HEK293 (cell line): ENCODE measurements around the gene LMO7.
A peak's percentile ranks its signal among the peaks of the same experiment; 100 is the strongest.

Source experiments
- HOXD13 ChIP-seq: sonication (generic); formaldehyde crosslinking; IDR thresholded peaks from 2 replicates; pipeline ENCODE4 v1.8.0; 2022; ENCODE audit warnings: missing genetic modification reagents, borderline replicate concordance
- KLF16 ChIP-seq: fragments of 450-650 bp; formaldehyde crosslinking; IDR thresholded peaks from 2 replicates; pipeline ENCODE4 v1.5.1; 2017; ENCODE audit warnings: missing biosample characterization, missing genetic modification characterization
- KLF7 ChIP-seq: fragments of 450-650 bp; formaldehyde crosslinking; IDR thresholded peaks from 2 replicates; pipeline ENCODE4 v1.5.1; 2016; ENCODE audit warnings: missing biosample characterization, missing genetic modification characterization, borderline replicate concordance
- KLF9 ChIP-seq: fragments of 450-650 bp; formaldehyde crosslinking; IDR thresholded peaks from 2 replicates; pipeline ENCODE4 v1.5.1; 2016; ENCODE audit warnings: missing biosample characterization, missing genetic modification characterization, low read depth
- PRDM6 ChIP-seq: fragments of 450-650 bp; formaldehyde crosslinking; IDR thresholded peaks from 2 replicates; pipeline ENCODE4 v1.5.1; 2017; ENCODE audit warnings: missing biosample characterization, missing genetic modification characterization
- RBAK ChIP-seq: fragments of 450-650 bp; formaldehyde crosslinking; IDR thresholded peaks from 2 replicates; pipeline ENCODE4 v1.5.1; 2016; ENCODE audit warnings: missing biosample characterization, missing genetic modification characterization
- REST ChIP-seq: fragments of 450-650 bp; formaldehyde crosslinking; IDR thresholded peaks from 2 replicates; pipeline ENCODE4 v1.5.1; 2016; ENCODE audit warnings: missing biosample characterization, missing genetic modification characterization
- YY1 ChIP-seq: fragments of 450-650 bp; formaldehyde crosslinking; IDR thresholded peaks from 2 replicates; pipeline ENCODE4 v1.5.1; 2018; ENCODE audit warnings: missing biosample characterization, missing genetic modification characterization
- YY2 ChIP-seq: fragments of 450-650 bp; formaldehyde crosslinking; IDR thresholded peaks from 2 replicates; pipeline ENCODE4 v1.5.1; 2016; ENCODE audit warnings: missing biosample characterization, missing genetic modification characterization
- ZBTB17 ChIP-seq: fragments of 450-650 bp; formaldehyde crosslinking; IDR thresholded peaks from 2 replicates; pipeline ENCODE4 v1.5.1; 2016; ENCODE audit warnings: missing biosample characterization, missing genetic modification characterization
- ZBTB20 ChIP-seq: fragments of 450-650 bp; formaldehyde crosslinking; IDR thresholded peaks from 2 replicates; pipeline ENCODE4 v1.5.1; 2016; ENCODE audit warnings: missing biosample characterization, missing genetic modification characterization
- ZBTB44 ChIP-seq: fragments of 450-650 bp; IDR thresholded peaks from 2 replicates; pipeline ENCODE4 v1.5.1; 2018; ENCODE audit warnings: missing biosample characterization, mild to moderate bottlenecking, missing genetic modification characterization
- ZFHX2 ChIP-seq: fragments of 450-650 bp; formaldehyde crosslinking; conservative IDR thresholded peaks from 2 replicates; pipeline ENCODE4 v1.5.1; 2016; ENCODE audit warnings: missing biosample characterization, missing genetic modification characterization
- ZFP69B ChIP-seq: fragments of 450-650 bp; formaldehyde crosslinking; IDR thresholded peaks from 2 replicates; pipeline ENCODE4 v1.5.1; 2016; ENCODE audit warnings: missing biosample characterization, missing genetic modification characterization
- ZNF133 ChIP-seq: fragments of 450-650 bp; formaldehyde crosslinking; IDR thresholded peaks from 2 replicates; pipeline ENCODE4 v1.5.1; 2016; ENCODE audit warnings: missing biosample characterization, missing genetic modification characterization
- ZNF148 ChIP-seq: fragments of 450-650 bp; formaldehyde crosslinking; IDR thresholded peaks from 2 replicates; pipeline ENCODE4 v1.5.0; 2017; ENCODE audit warnings: missing biosample characterization, missing genetic modification characterization, borderline replicate concordance
- ZNF175 ChIP-seq: fragments of 450-650 bp; formaldehyde crosslinking; IDR thresholded peaks from 2 replicates; pipeline ENCODE4 v1.5.1; 2016; ENCODE audit warnings: missing biosample characterization, missing genetic modification characterization
- ZNF23 ChIP-seq: fragments of 450-650 bp; formaldehyde crosslinking; IDR thresholded peaks from 2 replicates; pipeline ENCODE4 v1.5.1; 2016; ENCODE audit warnings: missing biosample characterization, missing genetic modification characterization, borderline replicate concordance
- ZNF24 ChIP-seq: fragments of 450-650 bp; formaldehyde crosslinking; IDR thresholded peaks from 2 replicates; pipeline ENCODE4 v1.5.1; 2016; ENCODE audit warnings: missing biosample characterization, missing genetic modification characterization
- ZNF248 ChIP-seq: fragments of 450-650 bp; formaldehyde crosslinking; IDR thresholded peaks from 2 replicates; pipeline ENCODE4 v1.5.1; 2017; ENCODE audit warnings: missing biosample characterization, missing genetic modification characterization
- ZNF292 ChIP-seq: fragments of 450-650 bp; formaldehyde crosslinking; IDR thresholded peaks from 2 replicates; pipeline ENCODE4 v1.5.1; 2016; ENCODE audit warnings: low read depth, missing biosample characterization, missing genetic modification characterization, borderline replicate concordance
- ZNF311 ChIP-seq: fragments of 450-650 bp; formaldehyde crosslinking; IDR thresholded peaks from 2 replicates; pipeline ENCODE4 v1.5.1; 2017; ENCODE audit warnings: missing biosample characterization, missing genetic modification characterization, borderline replicate concordance
- ZNF37A ChIP-seq: fragments of 450-650 bp; IDR thresholded peaks from 2 replicates; pipeline ENCODE4 v1.5.1; 2018; ENCODE audit warnings: missing biosample characterization, missing genetic modification characterization
- ZNF391 ChIP-seq: fragments of 450-650 bp; formaldehyde crosslinking; IDR thresholded peaks from 2 replicates; pipeline ENCODE4 v1.5.1; 2016; ENCODE audit warnings: low read depth, missing biosample characterization, missing genetic modification characterization, borderline replicate concordance
- ZNF423 ChIP-seq: fragments of 450-650 bp; formaldehyde crosslinking; IDR thresholded peaks from 2 replicates; pipeline ENCODE4 v1.5.1; 2016; ENCODE audit warnings: missing biosample characterization, missing genetic modification characterization
- ZNF426 ChIP-seq: fragments of 450-650 bp; formaldehyde crosslinking; IDR thresholded peaks from 2 replicates; pipeline ENCODE4 v1.5.1; 2017; ENCODE audit warnings: missing biosample characterization, missing genetic modification characterization, mild to moderate bottlenecking, inconsistent platforms, moderate library complexity
- ZNF473 ChIP-seq: fragments of 450-650 bp; formaldehyde crosslinking; IDR thresholded peaks from 2 replicates; pipeline ENCODE4 v1.5.1; 2017; ENCODE audit warnings: missing biosample characterization, missing genetic modification characterization
- ZNF529 ChIP-seq: fragments of 450-650 bp; formaldehyde crosslinking; IDR thresholded peaks from 2 replicates; pipeline ENCODE4 v1.5.1; 2017; ENCODE audit warnings: missing genetic modification characterization, missing biosample characterization; ENCODE audit not compliant: insufficient replicate concordance
- ZNF560 ChIP-seq: fragments of 450-650 bp; formaldehyde crosslinking; IDR thresholded peaks from 2 replicates; pipeline ENCODE4 v1.5.1; 2017; ENCODE audit warnings: missing biosample characterization, missing genetic modification characterization, borderline replicate concordance
- ZNF639 ChIP-seq: fragments of 450-650 bp; formaldehyde crosslinking; IDR thresholded peaks from 2 replicates; pipeline ENCODE4 v1.5.1; 2016; ENCODE audit warnings: missing biosample characterization, missing genetic modification characterization
- ZNF707 ChIP-seq: fragments of 450-650 bp; formaldehyde crosslinking; IDR thresholded peaks from 2 replicates; pipeline ENCODE4 v1.5.1; 2016; ENCODE audit warnings: missing biosample characterization, missing genetic modification characterization
- ZNF837 ChIP-seq: fragments of 450-650 bp; formaldehyde crosslinking; IDR thresholded peaks from 2 replicates; pipeline ENCODE4 v1.5.1; 2016; ENCODE audit warnings: missing biosample characterization, missing genetic modification characterization

The LMO7 gene

GRCh38 chr13:75904012-75904411, 267.9 kb downstream of the LMO7 start (continued):
- peak; percentile 41; the same call in 1 of the 2 replicates for TF ChIP-seq ZNF639 (tag by site-specific recombination)
- no peak for TF ChIP-seq ZNF37A
- peak; percentile 63; the same call in 1 of the 2 replicates for TF ChIP-seq ZBTB17
- no peak for TF ChIP-seq ZNF133
- TF ChIP-seq REST (tag by site-specific recombination): no peak
- TF ChIP-seq ZBTB20: peak; percentile 37; the same call in 1 of the 2 replicates
- TF ChIP-seq ZNF175 (tag by site-specific recombination): no peak
- no peak for TF ChIP-seq ZNF707 (tag by site-specific recombination)
- TF ChIP-seq ZNF529 (tag by site-specific recombination): no peak
- TF ChIP-seq PRDM6 (tag by site-specific recombination): peak; percentile 98
- TF ChIP-seq ZNF248 (tag by site-specific recombination): no peak
- no peak for TF ChIP-seq ZNF23
- no peak for TF ChIP-seq KLF16 (tag by site-specific recombination)
- TF ChIP-seq ZNF391 (tag by site-specific recombination): no peak
- no peak for TF ChIP-seq RBAK (tag by site-specific recombination)
- no peak for TF ChIP-seq KLF9 (tag by site-specific recombination)
- TF ChIP-seq ZBTB44 (tag by site-specific recombination): peak; percentile 95
- TF ChIP-seq ZFP69B: no peak
- TF ChIP-seq ZFHX2 (tag by site-specific recombination): no peak
- TF ChIP-seq ZNF24: peak; percentile 78; the same call in 1 of the 2 replicates
- peak; percentile 53; the same call in 1 of the 2 replicates for TF ChIP-seq KLF7 (tag by site-specific recombination)
- TF ChIP-seq ZNF292 (tag by site-specific recombination): no peak
- no peak for TF ChIP-seq YY2 (tag by site-specific recombination)
- TF ChIP-seq ZNF837 (tag by site-specific recombination): no peak
- no peak for TF ChIP-seq ZNF148 (tag by site-specific recombination)
- no peak; the same call in 1 of the 2 replicates for TF ChIP-seq YY1 (tag by site-specific recombination)
- TF ChIP-seq ZNF426 (tag by site-specific recombination): peak; percentile 12; the same call in 1 of the 2 replicates
- TF ChIP-seq ZNF560: no peak
- TF ChIP-seq ZNF423 (tag by site-specific recombination): no peak
- peak; percentile 95 for TF ChIP-seq HOXD13 (CRISPR knock-in tag)
- no peak for TF ChIP-seq ZNF473 (tag by site-specific recombination)
- TF ChIP-seq ZNF311 (tag by site-specific recombination): no peak
